GM19099 (cell line): ENCODE data around the gene ADAMTS5.

ENCODE experiments used
- POLR2A ChIP-seq: IDR thresholded peaks from 3 replicates; pipeline ENCODE4 v1.6.1; 2011; ENCODE audit warnings: low read depth; ENCODE audit not compliant: insufficient read length; ENCODE audit errors: extremely low read depth

ADAMTS5 gene

GRCh38 chr21:26881504-26882228 lies 85.2 kb downstream of the ADAMTS5 start:
- TF ChIP-seq POLR2A, result no peak

- no peak for TF ChIP-seq POLR2A
Measured at GRCh38 chr21:26877018-26877417, 89.9 kb downstream of the ADAMTS5 start.

GRCh38 chr21:26874347-26874746 lies 92.5 kb downstream of the ADAMTS5 start:
- no peak for TF ChIP-seq POLR2A
